GM18867 (cell line): ENCODE measurements around the gene RERG.
A peak's percentile ranks its signal among the peaks of the same experiment; 100 is the strongest.
"Not testable (repeated sequence)": the region's sequence is repeated elsewhere in the genome, so short reads cannot be mapped to it uniquely, and the experiment has no call there.

Source experiments
- ATAC-seq: cut with Tn5 transposase; IDR thresholded peaks from one replicate; pipeline ENCODE4 v1.9.1; 2021; ENCODE audit warnings: mild to moderate bottlenecking, moderate library complexity; ENCODE audit not compliant: unreplicated experiment

Gene RERG

DNA sequence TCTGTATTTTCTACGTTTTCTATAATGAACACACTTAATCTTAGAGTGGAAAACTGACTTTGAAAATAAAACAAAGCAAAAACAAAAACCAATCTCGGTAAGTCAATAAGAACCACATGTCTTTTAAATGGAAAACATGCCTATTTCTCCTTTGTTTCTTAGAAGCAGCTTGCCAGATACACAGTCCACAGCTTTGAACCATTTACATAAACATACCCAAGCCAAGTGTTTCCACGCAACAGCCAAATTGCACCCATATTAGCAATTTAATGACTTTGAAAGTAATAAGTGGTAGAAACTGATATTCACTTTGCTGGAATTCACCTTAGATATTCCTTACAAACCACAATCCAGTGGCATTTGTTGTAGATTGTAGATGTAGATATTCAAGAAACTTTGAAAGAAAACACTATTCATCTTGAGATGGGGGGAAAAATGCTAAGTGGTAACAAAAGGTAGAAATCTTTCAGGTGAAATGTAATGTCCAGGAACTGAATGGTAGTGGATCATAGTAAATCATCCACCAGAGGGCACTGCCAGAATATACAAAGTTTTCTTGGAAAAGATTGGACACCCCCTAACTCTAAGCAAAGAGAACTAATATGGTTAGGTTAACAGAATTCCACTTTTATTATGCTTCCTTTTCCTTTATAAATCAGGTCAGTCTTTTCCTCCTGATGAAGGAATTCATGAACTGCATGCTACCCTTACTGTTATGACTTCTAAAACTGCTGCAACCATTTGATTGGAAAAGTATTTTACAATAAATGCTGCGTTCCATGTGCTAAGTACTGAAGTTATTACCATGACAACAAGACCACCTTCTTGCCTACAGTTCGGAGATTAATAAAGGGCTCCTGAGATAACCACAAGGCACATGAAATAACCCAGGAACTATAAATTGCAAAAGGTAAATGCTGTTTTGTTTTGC, 69.8 kb downstream of the RERG start:
- ATAC-seq, result no peak

DNA sequence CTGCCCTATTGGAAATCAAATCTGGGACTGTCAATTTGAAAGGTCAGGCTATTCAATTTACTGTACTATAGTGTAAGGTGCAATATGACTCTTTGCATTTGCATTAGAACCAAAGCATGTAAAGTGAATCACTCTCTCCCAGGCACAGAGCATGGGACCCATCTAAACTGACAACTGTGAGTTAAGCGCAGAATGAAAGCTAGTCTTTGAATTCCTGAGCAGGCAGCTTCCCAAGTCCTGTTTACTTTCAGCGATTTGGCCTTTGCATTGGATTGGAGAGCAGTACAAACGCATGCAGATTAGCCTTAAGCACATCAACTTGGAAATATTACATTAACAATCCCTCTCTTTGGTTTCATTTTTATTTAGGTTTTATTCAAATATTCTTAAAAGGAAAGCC, 74.6 kb downstream of the RERG start:
- ATAC-seq, result no peak

DNA sequence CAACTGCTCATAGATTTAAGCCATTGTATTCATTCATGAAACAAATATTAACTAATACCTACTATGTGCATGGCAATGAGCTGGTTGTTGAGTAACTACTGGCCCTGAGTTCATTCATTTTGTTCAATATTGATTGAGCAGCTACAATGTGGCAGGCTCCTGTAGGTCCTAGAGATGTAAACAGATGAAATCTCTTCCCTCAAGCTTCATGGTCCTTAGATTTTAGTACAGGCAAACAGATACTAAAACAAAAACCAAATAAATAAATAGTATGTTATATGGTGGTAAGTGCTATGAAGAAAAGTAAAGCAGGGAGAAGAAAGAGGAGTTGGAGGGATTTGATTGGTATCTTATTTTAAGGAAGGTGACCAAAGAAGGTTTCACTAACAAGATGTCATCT, 77.8 kb downstream of the RERG start:
- ATAC-seq, result no peak

DNA sequence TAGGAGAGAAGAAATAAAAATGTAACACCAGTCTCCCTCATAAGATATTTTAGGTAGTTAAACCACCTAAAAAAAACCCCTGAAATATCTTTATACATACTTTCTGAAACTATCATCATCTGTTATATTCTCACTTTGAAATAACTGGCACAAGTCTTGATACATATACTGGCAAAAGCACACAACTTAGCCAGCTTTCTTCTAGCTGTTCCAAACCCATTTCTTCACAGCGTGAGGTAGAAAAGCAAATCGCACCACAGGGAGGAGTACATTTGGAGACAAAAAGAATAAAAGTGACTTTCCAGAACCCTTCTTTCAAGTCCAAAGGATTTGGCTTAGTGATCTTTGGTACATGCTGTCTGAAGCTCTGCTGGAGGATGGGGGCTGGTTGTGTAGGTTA, 78.5 kb downstream of the RERG start:
- no peak for ATAC-seq

DNA sequence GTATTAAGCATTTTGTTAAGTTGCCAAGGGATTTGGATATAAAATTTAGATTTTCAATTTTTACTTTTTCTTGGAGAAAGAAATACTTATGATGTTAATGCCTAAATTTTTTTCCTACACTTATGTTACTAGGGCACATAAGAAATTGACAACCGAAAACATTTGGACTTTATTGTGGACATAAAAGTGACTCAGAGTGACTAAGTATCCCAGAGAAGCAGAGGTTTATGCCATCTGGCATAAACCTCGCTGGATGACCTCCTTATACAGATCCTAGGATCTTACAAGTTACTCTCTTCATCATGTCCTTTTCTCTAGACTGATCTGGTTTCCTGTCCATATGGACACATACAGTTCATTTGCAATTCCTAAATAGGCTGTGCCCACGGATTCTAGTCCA, 89.8 kb downstream of the RERG start:
- no peak for ATAC-seq

DNA sequence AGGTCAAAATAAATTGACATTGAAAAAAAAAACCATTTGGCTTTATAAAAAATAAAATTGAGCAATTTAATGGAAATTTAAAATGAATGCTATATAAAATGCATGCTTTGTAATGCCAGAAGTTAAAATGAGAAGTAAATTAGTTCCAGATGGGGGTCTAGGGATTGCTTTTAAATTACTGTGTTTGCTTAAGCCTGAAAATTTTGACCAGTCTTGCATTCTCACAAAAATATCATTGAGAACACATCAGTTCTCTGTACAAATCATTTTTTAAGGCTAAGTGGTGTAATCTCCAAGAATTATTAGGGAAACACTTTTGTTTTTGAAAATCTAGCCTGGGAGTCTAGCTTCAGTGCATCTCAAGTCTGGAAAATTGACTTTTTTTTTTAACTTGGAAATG, 90.7 kb downstream of the RERG start:
- ATAC-seq, result no peak

DNA sequence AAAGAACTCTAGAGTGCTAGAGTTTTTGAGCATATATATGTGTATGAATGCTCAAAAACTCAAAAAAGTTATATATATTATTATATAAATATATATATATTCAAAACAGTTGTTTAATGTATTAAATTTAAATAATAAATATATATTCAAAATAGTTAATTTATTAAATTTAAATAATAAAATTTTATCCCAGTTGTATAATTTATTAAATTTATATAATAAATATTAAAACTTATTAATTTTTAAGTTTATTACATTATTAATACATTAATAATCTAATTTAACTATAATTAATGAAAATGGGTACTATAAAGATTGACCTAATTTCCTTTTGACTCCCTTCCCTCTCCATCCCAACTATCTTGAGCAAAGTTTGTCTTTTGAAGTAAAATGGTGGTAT, 97.8 kb downstream of the RERG start:
- ATAC-seq, result no peak

DNA sequence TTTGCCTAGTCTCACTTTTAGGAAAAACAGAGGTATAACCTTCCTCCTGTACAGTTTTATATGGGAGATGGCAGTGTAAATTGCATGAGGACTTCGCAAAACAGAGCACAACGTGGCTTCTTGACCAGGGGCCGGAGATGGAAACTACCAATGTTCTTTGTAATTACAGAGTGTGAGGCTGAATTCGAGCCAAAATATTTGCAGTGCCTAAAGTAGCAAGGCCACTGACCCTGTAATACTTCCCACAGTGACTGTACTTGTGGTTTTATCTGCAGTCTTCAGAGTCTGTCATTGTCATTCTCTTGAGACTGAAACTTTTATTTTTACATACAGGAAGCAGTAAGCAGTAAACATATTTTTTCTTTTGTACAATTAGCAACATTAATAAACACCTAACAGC, 98.9 kb downstream of the RERG start:
- peak; percentile 62 for ATAC-seq

DNA sequence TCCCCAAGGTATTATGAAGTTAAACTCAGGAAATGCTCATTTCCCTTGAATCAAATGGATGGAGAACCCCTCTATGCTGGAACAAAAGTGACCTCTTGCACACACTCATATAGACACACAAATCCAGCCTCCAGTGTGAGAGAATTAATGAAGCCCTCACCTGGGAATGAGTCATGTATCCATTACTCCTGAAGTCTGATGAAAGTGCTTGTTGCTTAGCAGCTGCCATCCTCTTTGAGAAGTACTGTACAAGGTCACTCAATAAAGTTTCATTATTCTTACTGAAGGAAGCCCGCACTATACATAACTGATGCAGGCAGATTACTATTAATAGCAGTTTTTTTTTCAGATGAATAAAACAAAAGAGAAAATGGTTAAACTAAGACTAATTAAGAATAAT, 102.3 kb downstream of the RERG start:
- ATAC-seq, result no peak

DNA sequence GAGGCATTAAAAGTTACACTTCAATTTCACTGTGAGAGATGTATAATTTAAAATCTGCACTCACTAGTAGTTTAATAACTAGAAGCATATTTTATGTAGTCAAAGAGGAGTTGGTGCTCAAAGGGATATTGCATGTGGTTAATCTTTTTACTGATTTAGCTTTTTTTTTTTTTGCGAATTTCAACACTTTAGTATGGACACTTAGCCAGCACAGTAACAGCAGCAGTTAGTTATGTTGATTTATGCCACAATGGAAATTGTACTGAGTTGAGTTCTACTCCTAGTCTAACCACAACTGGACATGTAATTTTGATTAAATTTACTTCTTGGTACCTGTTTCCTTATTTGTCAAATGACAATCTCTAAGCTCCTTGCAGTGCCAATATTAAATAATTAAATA, 104.2 kb downstream of the RERG start:
- no peak for ATAC-seq

DNA sequence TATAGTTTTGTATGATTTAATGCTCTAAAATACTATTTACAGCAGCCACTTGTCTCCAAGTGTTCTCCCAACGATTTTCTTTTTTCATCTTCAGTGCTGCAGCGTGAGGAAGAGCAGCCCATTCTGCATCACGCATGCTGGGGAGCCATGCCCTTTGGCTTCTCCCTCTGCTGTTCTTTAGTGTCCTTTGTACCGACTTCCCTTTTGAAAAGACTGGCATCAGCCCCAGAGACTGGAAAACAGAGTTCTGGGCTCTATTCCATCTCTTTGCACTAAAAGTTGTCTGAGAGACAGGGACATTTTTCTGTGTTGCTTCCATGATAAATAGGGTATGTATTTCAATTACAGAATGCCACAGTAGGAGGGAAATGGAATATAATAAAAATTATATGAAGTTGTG, 105.1 kb downstream of the RERG start:
- ATAC-seq, result no peak

DNA sequence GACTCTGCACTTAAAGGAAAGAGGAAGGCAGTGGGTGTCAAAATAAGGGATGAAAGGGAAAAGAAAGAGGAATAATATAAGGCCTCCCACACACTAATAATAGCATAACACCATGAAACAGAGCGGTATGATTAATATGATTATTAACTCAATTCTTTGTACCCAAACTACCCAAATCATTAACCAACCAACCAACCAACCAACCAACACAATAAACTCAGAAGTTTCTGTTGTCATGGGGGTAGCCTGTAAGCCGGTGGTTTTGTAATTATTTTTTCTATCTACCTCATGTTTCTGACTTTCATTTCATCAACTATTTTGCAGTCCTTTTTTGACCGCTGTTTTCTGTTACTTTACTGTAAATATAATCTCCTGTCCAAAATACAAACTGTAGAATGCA, 105.8 kb downstream of the RERG start:
- ATAC-seq, result no peak

DNA sequence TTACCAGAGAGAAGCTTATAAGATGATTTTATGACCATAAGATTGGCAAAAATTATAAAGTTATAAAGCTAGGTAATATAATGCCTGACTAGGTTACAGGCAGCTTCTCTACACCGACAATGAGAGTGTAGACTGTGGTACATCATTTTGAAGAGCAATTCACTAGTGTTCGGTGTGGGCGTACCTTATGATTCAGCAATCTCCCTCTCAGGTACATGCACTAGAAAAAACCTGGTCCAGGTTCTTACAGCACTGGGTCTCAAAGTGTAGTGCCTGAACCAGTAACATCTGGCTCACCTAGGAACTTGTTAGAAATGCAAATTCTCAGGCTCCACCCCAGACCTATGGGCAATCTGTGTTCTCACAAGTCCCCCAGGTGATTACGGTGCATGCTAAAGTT, 106.7 kb downstream of the RERG start:
- no peak for ATAC-seq

DNA sequence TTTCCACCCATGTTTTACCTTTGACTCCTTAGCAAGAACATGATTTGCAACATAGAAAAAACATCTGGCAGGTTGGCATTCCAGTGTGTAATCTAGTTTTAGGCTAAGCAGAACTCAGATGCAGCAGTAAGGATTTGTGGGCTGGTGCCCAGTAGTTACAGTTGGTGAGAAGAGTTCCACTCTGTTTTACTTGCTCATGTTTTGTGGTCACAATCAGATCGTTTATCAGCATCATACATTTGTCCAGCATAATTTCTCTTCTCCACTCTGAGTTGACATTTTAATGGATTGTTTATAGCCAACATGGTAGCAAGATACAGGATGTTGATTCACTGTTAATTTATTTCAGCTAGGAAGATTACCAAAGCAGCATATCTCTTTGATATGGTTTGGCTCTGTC, 128.4 kb downstream of the RERG start:
- no peak for ATAC-seq

DNA sequence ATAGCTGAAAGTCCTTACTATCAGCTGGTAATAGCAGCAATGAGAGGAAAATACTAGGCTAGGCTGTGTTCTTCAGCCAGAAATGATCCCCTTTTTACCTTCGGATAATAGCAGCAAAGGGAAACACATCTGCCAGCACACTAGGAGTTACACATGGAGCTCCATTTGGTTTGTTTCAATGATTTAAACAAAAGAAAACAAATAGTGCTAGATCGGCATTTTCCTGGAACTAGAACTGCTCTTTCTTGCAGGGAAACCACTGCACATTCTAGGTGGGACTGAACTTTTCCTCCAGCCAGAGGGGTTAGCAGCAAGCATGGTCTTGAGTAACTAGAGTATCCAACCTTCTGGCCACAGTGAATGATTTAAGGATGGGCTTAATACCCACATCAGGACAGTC, 130.8 kb downstream of the RERG start:
- ATAC-seq, result no peak

DNA sequence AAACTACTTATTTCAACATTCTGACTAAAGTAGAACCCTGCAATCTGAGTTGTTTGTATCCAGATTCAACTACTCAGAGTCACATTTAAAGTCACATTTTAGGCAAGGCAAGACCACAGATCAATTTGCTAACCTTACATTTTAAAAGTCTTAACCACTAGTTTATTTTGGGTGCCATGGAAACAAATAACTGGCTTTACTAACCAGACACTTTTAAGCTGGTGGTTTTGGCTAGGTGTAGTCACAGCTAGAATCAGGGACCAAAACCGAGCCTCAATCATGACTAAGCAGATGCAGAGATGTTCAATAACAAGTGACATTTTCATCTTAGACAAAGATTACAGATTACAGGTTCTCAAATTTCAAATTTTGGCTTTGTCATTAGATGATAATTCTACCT, 133.1 kb downstream of the RERG start:
- peak; percentile 68 for ATAC-seq

DNA sequence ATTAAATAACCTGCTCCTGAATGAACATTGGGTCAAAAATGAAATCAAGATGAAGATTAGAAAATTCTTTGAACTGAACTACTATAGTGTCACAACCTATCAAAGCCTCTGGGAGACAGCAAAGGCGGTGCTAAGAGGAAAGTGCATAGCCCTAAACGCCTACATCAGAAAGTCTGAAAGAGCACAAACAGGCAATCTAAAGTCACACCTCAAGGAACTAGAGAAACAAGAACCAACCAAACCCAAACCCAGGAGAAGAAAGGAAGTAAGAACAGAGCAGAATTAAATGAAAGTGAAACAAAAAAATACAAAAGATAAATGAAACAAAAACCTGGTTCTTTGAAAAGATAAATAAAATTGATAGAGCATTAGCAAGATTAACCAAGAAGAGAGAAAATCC, 143.5 kb downstream of the RERG start:
- ATAC-seq, result not testable (repeated sequence)

DNA sequence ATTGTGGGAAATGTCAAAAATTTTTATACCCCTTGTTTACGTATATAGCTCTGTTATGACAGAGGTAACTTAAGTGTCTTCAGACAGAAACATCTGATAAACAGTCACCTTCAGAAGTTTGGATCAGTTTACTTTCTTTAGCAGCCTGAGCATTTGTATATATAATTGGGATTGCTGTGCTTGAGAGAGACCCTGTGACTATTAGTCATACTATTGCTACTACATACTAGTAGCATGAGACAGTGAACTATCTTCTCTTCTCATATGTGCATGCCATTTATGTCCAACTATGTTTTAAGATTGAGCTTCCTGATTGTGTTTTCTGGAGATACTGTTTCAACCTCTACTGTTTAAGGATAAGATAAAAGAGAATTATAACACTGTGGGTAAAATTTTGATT, 146.9 kb downstream of the RERG start:
- no peak for ATAC-seq

DNA sequence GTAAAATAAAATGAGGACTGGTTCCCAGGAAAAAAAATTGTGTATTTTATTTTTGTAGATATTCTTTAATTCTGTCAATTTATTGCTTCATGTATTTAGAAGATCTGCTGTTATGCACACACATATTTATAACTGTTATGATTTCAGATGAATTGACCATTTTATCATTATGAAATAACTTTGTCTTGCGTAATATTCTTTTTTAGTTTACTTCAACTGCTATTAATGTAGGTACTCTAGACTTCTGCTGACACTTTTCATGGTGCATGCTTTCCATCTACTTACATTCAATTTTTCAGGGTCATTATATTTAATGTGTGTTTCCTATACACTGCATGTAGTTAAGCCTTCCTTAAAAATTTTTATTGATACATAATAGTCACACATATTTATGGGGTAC, 162.1 kb downstream of the RERG start:
- no peak for ATAC-seq
